NCI-H446 (cell line): ENCODE data around the gene RNPC3.
"Not testable (repeated sequence)": the region's sequence is repeated elsewhere in the genome, so short reads cannot be mapped to it uniquely, and the experiment has no call there.

Experiments used
- DNase-seq, 2 experiments: peaks; one replicate each; lab custom pipeline; 2025; lab: John Stamatoyannopoulos, UW

Gene RNPC3

DNA sequence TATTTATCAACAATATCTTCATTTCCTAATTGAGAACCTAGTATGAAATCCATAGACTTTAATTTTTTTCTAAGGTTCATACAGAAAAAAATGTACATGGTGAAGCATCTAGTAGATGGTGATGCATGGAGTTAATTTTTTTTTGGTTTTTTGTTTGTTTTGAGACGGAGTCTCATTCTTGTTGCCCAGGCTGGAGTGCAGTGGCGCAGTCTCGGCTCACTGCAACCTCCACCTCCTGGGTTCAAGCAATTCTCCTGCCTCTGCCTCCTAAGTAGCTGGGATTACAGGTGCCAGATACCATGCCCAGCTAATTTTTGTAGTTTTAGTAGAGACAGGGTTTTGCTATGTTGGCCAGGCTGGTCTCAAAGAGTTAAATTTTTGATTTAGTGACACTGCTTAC is 35.6 kb downstream of the RNPC3 start:
- not testable (repeated sequence) for DNase-seq

DNA sequence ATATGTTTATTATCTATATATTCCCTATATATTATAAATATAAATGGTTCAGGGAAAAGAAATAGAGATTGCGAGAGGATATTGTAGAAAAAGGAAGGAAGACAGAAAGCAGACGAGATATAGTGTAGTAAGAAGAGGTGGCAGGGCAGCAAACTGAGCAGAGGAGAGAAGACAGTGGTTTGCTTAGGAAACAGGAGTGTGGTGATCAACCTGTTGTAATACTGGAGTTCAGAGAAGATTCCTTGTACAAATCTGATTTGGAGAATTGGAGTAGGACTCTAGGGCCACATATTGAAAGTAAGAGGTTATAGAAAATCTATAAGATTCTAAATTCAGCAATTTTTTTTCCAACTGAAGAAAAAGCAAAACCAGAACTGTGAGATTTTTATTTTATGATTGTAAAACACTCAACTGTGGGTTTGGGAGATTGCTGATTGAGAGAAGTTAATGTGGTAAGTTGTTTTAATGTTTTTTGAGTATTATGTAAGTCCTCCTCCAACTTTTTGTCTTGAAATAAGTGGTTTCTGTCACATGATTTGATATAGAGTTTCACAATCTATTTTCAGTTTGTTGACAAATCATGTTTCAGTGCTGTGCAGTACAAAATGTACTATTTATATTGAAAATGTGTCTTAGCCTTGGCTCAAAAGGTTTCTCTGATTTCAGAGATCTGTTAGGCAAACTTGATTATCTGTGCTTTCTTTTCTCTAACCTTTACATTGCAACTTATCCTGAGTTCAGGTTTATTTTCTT is 36.3 kb downstream of the RNPC3 start:
- no peak for DNase-seq

DNA sequence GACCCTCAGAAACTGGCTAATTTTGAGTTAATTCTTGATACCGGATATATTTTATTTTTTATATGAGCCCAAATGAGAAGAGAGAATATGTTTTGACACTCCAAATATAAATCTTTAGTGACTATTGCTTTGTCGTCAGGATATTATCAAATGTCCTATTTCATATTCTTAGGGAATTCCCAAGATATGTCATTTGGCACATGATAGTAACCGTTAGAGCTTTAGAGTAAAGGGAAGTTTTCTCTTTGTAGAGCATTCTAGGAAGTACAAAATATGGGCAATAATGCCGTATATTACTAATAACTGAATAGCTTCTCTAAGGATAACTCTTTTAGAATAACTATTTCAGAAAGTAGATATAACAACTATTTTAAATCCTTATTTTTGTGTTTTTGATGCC is 37.6 kb downstream of the RNPC3 start:
- no peak for DNase-seq

DNA sequence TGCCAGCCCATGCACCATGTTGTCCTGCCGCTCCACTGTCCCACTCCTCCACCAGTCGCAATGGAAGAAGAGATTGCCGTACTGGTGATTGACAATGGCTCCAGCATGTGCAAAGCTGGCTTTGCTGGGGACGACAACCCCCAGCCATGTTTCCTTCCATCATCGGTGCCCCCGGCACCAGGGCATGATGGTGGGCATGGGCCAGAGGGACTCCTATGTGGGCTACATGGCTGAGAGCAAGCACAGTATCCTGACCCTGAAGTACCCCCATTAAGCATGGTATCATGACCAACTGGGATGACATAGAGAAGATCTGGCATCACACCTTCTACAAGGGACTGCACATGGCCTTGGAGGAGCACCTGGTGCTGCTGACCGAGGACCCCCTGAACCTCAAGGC is 44.0 kb downstream of the RNPC3 start:
- DNase-seq: no peak

- not testable (repeated sequence) for DNase-seq
Observed at GRCh38 chr1:103571289-103571688, 45.8 kb downstream of the RNPC3 start, which contains the start of gene AMY2B. TSS of gene AMY2B (plus strand) at chr1:103571589. CDS start at chr1:103571603, 14 bp downstream.

GRCh38 chr1:103576065-103576464 is 50.6 kb downstream of the RNPC3 start:
- DNase-seq: no peak

DNA sequence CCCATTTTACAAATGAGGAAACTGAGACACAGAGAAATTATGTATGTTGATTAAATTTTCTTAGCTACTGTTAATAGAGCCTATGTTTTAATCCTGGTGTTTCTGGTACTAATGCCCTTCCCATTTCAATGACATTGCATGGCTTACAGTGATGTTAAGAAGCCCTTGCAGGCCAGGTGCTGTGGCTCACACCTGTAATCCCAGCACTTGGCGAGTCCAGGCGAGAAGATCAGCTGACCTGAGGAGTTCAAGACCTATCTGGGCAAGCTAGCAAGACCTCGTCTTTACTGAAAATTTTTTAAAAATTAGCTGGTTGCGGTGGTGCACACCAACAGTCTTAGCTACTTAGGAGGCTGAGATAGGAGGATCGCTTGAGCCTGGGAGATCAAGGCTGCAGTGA is 51.3 kb downstream of the RNPC3 start:
- not testable (repeated sequence) for DNase-seq

GRCh38 chr1:103582464-103582863 is 57.0 kb downstream of the RNPC3 start:
- no peak for DNase-seq

DNA sequence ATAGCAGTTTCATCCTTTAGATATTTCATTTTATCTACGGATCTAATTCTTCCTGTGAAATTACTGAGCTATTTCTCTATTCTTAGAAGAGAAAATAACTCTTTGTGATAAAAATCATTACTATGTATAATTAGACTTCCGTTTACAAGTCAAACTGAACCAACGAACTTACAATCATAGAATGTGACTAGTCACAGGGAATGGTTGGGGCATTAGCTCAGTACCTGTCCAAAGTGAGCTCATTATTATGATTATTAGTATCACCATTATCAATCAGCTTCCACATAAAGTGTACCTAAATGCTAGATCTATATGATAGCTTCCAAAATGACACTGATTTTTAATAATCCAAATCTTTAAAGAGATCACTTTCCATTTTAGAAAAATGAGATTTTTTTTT is 58.4 kb downstream of the RNPC3 start:
- DNase-seq: no peak

DNA sequence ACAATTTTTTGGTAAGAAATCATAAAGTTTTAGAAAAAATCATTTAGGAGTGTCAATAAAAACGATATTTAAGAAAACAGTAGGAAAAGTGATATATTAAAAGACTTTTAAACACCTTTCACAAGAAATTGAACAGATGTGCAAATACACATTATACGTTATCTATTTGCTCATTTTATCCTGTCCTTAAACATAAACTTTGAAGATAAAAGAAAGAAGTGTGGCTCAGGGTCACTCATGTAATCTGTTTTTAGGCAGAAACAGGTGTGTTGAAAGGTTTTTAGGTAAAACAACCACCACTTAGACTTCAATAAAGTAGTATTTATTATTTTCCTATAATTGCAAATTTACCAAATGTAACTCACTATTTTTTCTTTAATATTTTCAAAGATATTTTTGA is 59.0 kb downstream of the RNPC3 start:
- DNase-seq: no peak

DNA sequence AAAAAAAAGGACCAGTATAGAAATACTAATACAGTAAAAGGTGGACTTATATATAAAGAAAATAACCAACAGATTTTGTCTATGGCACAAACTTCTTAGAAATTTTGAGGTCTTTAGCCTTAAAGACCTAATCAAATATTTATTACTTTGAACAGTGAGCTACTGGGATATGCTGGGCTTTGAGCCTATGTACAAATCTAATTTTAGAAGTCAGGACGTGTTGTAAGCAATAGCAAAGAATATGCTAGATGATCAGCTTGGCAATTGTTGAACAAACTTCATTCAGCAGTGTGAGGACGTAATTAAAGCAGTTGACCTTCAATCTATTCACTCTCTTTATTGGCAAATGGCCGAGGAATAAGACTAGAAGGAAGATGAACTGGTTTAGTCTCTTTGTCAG is 77.2 kb downstream of the RNPC3 start:
- DNase-seq: not testable (repeated sequence)
